GM19395 (cell line): Measurements from ENCODE around the gene CEP57L1.
A peak's percentile ranks its signal among the peaks of the same experiment; 100 is the strongest.

Source experiments
- ATAC-seq: cut with Tn5 transposase; IDR thresholded peaks from one replicate; pipeline ENCODE4 v1.9.1; 2021; ENCODE audit warnings: mild to moderate bottlenecking, moderate library complexity; ENCODE audit not compliant: unreplicated experiment

Gene CEP57L1

GRCh38 chr6:109095036-109095834 lies at the start of gene CEP57L1:
CEP57L1 (plus strand) TSS chr6:109095507; CDS start chr6:109145222, 49,715 bp downstream.
- ATAC-seq: peak; percentile 79

GRCh38 chr6:109048176-109048575 lies 47.1 kb upstream of the CEP57L1 start:
- ATAC-seq: no peak

- no peak for ATAC-seq
These were observed 46.5 kb upstream of the CEP57L1 start for GRCh38 chr6:109048670-109049415.

- no peak for ATAC-seq
These were observed 45.3 kb upstream of the CEP57L1 start for GRCh38 chr6:109050012-109050411.

GRCh38 chr6:109050447-109051102 lies 44.7 kb upstream of the CEP57L1 start:
- ATAC-seq: no peak

- no peak for ATAC-seq
These were observed 43.8 kb upstream of the CEP57L1 start for GRCh38 chr6:109051301-109052017.

- no peak for ATAC-seq
These were observed 43.2 kb upstream of the CEP57L1 start for GRCh38 chr6:109052018-109052651.

- no peak for ATAC-seq
These were observed 42.5 kb upstream of the CEP57L1 start for GRCh38 chr6:109052852-109053251.

GRCh38 chr6:109053336-109053735 lies 42.0 kb upstream of the CEP57L1 start:
- ATAC-seq: no peak

GRCh38 chr6:109055771-109056235 lies 39.5 kb upstream of the CEP57L1 start:
- no peak for ATAC-seq

- no peak for ATAC-seq
These were observed 38.6 kb upstream of the CEP57L1 start for GRCh38 chr6:109056661-109057060.

- no peak for ATAC-seq
These were observed 36.7 kb upstream of the CEP57L1 start for GRCh38 chr6:109058620-109059019.

GRCh38 chr6:109059153-109059552 lies 36.2 kb upstream of the CEP57L1 start:
- no peak for ATAC-seq

GRCh38 chr6:109059571-109060021 lies 35.7 kb upstream of the CEP57L1 start:
- ATAC-seq: no peak

GRCh38 chr6:109060571-109060970 lies 34.7 kb upstream of the CEP57L1 start:
- ATAC-seq: no peak

GRCh38 chr6:109062216-109062615 lies 33.1 kb upstream of the CEP57L1 start:
- no peak for ATAC-seq

GRCh38 chr6:109062767-109063352 lies 32.4 kb upstream of the CEP57L1 start:
- ATAC-seq: no peak

- no peak for ATAC-seq
These were observed 25.6 kb upstream of the CEP57L1 start for GRCh38 chr6:109069746-109070145.

GRCh38 chr6:109071125-109071917 lies 24.0 kb upstream of the CEP57L1 start:
- ATAC-seq: no peak
